Heart left ventricle (tissue), 16 donors: ENCODE measurements around the gene SHISA9. TPM values are rescaled to one million over a fixed set of nuclear protein-coding genes. Genes with fewer than 3 reads are reported as not detected.

Experiments
- ATAC-seq, 4 donors: fragments of 200-7000 bp; cut with Tn5 transposase; one replicate each; pipeline ENCODE4 v1.9.1; 2020 to 2022; ENCODE audit warnings: moderate library complexity in 4 of 4, mild to moderate bottlenecking in 3 of 4, moderate number of reproducible peaks in 1 of 4
- DNase-seq, 5 donors: peaks; one replicate each; pipeline ENCODE4 v3.0.0-alpha.2; 2020
- H3K27ac ChIP-seq, 12 donors: fragments of 200-600 bp; sonication (generic) in 4 of 12; one replicate each; pipeline versions ENCODE4 v1.5.0 to v1.8.0; 2016 to 2022; ENCODE audit warnings: mild to moderate bottlenecking in 2 of 12
- H3K27me3 ChIP-seq, 9 donors: fragments of 200-600 bp; sonication (generic) in 2 of 9; one replicate each; pipeline versions ENCODE4 v1.5.1 to v1.8.0; 2016 to 2022; ENCODE audit warnings: mild to moderate bottlenecking in 3 of 9
- H3K36me3 ChIP-seq, 9 donors: fragments of 200-600 bp; sonication (generic) in 2 of 9; one replicate each; pipeline versions ENCODE4 v1.5.0 to v1.8.0; 2018 to 2022; ENCODE audit warnings: mild to moderate bottlenecking in 2 of 9
- H3K4me1 ChIP-seq, 12 donors: fragments of 200-600 bp; sonication (generic) in 4 of 12; one replicate each; pipeline versions ENCODE4 v1.5.0 to v1.8.0; 2016 to 2022; ENCODE audit warnings: mild to moderate bottlenecking in 3 of 12
- H3K4me3 ChIP-seq, 12 donors: fragments of 200-600 bp; sonication (generic) in 4 of 12; one replicate each; pipeline versions ENCODE4 v1.5.0 to v1.8.0; 2017 to 2022; ENCODE audit warnings: mild to moderate bottlenecking in 9 of 12, moderate library complexity in 4 of 12
- H3K9me3 ChIP-seq, 12 donors: fragments of 200-600 bp; sonication (generic) in 4 of 12; one replicate each; pipeline versions ENCODE4 v1.5.0 to v1.8.0; 2016 to 2022; ENCODE audit warnings: mild to moderate bottlenecking in 1 of 12
- POLR2A ChIP-seq, 2 donors: fragments of 450-650 bp; IDR thresholded peaks; one replicate each; pipeline ENCODE4 v1.6.1; 2017; ENCODE audit warnings: antibody characterized with exemption in 2 of 2, mild to moderate bottlenecking in 2 of 2, moderate library complexity in 2 of 2
- WGBS, 4 donors: extraction: QIAGEN DNeasy Blood & Tissue Kit in 2 of 4; methylation state at CpG; one replicate each; pipeline versions ENCODE4 v1.1.5 to v1.1.7; 2013 to 2018; 5-methylcytosine and 5-hydroxymethylcytosine counted together
- intact Hi-C, 10 donors: fragments of 100-400 bp; cut with DNase I; formaldehyde crosslinking; loops; one replicate each; pipeline versions ENCODE4 v1.11.1 to v1.14.2; 2022
- polyA plus RNA-seq, 2 donors: library from polyadenylated mRNA; stranded (reverse); fragments of 200-250 nt; gene quantifications; one replicate each; pipeline ENCODE4 v1.2.3, GENCODE V29; 2013
- total RNA-seq, 9 donors: library from RNA; depleted of rRNA in 2 of 9; stranded (reverse); fragments of >200 nt in 2 of 9; fragmentation: NEBNext Ultra II Directional in 3 of 9; extraction: Animal tissue kit (Norgen Biotek cat#: 25700) in 3 of 9; gene quantifications; one replicate each; pipeline versions ENCODE4 v1.1.0 to v1.2.4, GENCODE V29; 2016 to 2023
- TF ChIP-seq, protein P1 (sequence below), 12 donors: fragments of 200-600 bp; sonication (generic) in 4 of 12; IDR thresholded peaks; one replicate each; pipeline versions ENCODE4 v1.5.0 to v1.8.0; 2018 to 2022; ENCODE audit warnings: antibody characterized with exemption in 12 of 12, mild to moderate bottlenecking in 5 of 12
- donor health status: ischemic (EF 13 %, LVEDD 7.1; RV severe dilation, severe dysfunction).
- donor health status: healthy with polysubstance abuse.
- donor health status: DM: no; HTN: yes; CAD: no.
- donor health status: DM: no; HTN: no; CAD: no.
- donor health status: ischemic (EF 25% LVEDD 6.9; RV normal size, moderate dysfunction).
- donor health status: ischemic (EF 25% LVEDD 5.7; RV mildly dilated, moderate dysfunction).
- donor health status: healthy.
- donor health status: DM: yes; HTN: yes; CAD: no.
- donor health status: ischemic (EF 35%, LVEDD 5.7; RV mildly dilated, moderate dysfunction).
- donor health status: nonischemic (EF 11% LVEDD 7.7; RV severe dilation, severe dysfunction).
- donor health status: DM: yes; HTN: yes; CAD: no.
- donor health status: PGD.
- donor health status: ischemic (EF 29% LVEDD 5.4; RV normal size, mild dysfunction).
- donor health status: nonischemic (EF 23%, LVEDD 6.1; RV moderate dilation, normal function).

SHISA9 gene
- total and polyA plus RNA-seq, 11 donors, result 0.08 to 0.83 (median 0.24) TPM; not detected in 1

DNA sequence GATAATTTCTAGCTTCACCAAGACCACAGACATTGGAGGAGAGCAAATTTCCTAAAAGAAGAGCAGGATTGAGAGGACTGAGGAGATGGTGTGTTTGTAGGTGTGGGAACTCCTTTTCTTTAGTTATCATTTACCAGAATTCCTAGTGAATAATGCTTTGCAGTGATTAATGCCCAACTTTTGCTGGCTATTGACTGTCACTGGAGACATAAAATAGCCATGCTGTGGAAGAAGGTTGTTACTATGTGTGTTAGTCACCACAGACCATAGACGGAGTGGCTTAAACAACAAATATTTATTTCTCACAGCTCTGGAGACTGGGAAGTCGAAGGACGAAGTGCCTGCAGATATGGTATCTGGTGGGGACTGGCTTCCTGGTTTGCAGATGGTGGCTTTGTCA lies 179.1 kb downstream of the SHISA9 start:
- Histone ChIP-seq H3K36me3 (no peaks in the 10 kb centered on the region), H3K4me1 (no peaks in the 10 kb centered on the region), H3K9me3 (no peaks in the 10 kb centered on the region), H3K27ac (no peak overlapping the region), H3K27me3 (peaks cover 0 to 26% (median 0%) of the 10 kb centered on the region in 9 donors), H3K4me3 (no peak overlapping the region)
- DNase-seq (no peak), ATAC-seq (no peak)
- TF ChIP-seq, protein P1, sequence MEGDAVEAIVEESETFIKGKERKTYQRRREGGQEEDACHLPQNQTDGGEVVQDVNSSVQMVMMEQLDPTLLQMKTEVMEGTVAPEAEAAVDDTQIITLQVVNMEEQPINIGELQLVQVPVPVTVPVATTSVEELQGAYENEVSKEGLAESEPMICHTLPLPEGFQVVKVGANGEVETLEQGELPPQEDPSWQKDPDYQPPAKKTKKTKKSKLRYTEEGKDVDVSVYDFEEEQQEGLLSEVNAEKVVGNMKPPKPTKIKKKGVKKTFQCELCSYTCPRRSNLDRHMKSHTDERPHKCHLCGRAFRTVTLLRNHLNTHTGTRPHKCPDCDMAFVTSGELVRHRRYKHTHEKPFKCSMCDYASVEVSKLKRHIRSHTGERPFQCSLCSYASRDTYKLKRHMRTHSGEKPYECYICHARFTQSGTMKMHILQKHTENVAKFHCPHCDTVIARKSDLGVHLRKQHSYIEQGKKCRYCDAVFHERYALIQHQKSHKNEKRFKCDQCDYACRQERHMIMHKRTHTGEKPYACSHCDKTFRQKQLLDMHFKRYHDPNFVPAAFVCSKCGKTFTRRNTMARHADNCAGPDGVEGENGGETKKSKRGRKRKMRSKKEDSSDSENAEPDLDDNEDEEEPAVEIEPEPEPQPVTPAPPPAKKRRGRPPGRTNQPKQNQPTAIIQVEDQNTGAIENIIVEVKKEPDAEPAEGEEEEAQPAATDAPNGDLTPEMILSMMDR (IDR thresholded peaks at IDR 0.05), result no peak
- TF ChIP-seq POLR2A (IDR thresholded peaks at IDR 0.05), result no peak
- intact Hi-C loops, result no loop called here
- WGBS, 4 donors, result 64 to 83% (median 75%) methylated on average over 3 of the region's 3 CpGs

DNA sequence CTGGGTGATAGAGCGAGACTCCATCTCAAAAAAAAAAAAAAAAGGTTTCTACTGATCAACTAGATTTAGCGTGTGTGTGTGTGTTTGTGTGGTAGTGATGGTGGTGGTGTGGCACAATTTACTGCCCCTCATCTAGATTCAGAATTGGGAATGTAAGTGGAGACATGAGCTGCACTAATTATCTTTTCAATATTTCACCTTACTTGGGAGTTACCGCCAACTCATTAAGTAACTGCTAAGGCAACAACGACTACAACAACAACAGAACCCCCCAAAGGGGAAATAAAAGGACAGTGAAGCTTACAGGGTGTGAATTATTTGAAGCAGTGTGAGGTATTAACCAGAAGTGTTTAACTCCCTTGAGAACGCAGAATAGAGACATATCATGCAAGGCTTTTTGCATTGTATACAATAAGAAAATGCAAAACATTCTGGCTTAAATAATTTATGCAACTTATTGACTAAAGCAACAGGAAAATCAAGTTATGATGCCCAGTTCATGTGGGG lies 180.5 kb downstream of the SHISA9 start:
- Histone ChIP-seq H3K36me3 (no peaks in the 10 kb centered on the region), H3K9me3 (peaks cover 0 to 2% (median 0%) of the 10 kb centered on the region in 12 donors), H3K27ac (no peak overlapping the region), H3K4me1 (no peaks in the 10 kb centered on the region), H3K27me3 (peaks cover 0 to 17% (median 0%) of the 10 kb centered on the region in 9 donors), H3K4me3 (no peak overlapping the region)
- no peak for TF ChIP-seq POLR2A (IDR thresholded peaks at IDR 0.05)
- TF ChIP-seq, protein P1 (IDR thresholded peaks at IDR 0.05), result no peak
- 79 to 83% (median 81%) methylated on average over 5 of the region's 5 CpGs for WGBS, 4 donors
- no peak for ATAC-seq
- no peak for DNase-seq
- intact Hi-C loops, result no loop called here

DNA sequence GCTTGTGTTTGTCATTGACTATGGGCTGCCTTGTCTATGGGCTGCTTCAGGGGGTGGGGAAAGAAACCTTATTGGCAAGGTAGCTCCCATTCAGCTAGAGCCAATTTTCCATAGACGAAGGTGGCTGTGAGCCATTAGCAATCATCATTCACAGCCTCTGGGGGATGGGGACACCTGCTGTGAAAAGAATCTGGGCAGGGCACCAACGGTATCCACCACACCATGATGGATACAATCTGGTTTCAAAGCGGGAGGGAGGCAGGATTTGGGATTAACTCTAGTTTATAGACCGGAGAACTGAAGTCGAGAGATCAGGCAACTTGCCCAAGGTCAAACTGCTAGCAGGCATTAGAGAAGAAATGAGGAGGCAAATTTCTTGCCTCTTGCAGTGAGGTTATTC lies 182.3 kb downstream of the SHISA9 start:
- H3K27ac ChIP-seq, result no peak overlapping the region
- DNase-seq (no peak), ATAC-seq (no peak)
- H3K4me3 ChIP-seq, result no peak overlapping the region
- peaks cover 0 to 5% (median 0%) of the 10 kb centered on the region in 12 donors for H3K9me3 ChIP-seq
- no peaks in the 10 kb centered on the region for H3K4me1 ChIP-seq
- WGBS, 4 donors, result 41 to 56% (median 55%) methylated on average over 5 of the region's 5 CpGs
- no peak for TF ChIP-seq POLR2A (IDR thresholded peaks at IDR 0.05)
- TF ChIP-seq, protein P1 (IDR thresholded peaks at IDR 0.05), result no peak
- peaks cover 0 to 4% (median 0%) of the 10 kb centered on the region in 9 donors for H3K27me3 ChIP-seq
- intact Hi-C loops, result no loop called here
- H3K36me3 ChIP-seq, result no peaks in the 10 kb centered on the region

DNA sequence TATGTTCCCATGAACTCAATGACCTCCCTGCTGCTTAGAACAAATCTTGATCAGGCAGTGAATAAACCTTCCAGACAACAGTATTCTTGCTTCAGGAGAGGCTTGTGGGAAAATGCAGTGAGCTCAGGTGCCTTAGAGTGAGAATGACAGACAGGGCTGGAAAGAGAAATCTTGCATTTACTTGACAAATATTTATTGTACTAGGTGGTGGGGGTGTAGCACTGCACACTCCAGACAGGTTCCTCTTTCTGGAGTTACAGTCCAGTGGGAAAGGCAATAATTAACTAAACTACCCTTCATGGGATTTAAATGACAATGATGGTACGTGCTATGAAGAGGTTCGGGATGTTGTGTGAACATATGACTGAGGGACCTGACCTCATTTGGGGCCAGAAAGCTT lies 182.9 kb downstream of the SHISA9 start:
- WGBS, 4 donors, result 56 to 78% (median 69%) methylated on average over 2 of the region's 2 CpGs
- Histone ChIP-seq H3K4me1 (no peaks in the 10 kb centered on the region), H3K27ac (no peak overlapping the region), H3K4me3 (no peak overlapping the region), H3K27me3 (no peaks in the 10 kb centered on the region), H3K9me3 (peaks cover 0 to 5% (median 0%) of the 10 kb centered on the region in 12 donors), H3K36me3 (no peaks in the 10 kb centered on the region)
- TF ChIP-seq POLR2A (IDR thresholded peaks at IDR 0.05), result no peak
- TF ChIP-seq, protein P1 (IDR thresholded peaks at IDR 0.05), result no peak
- no peak for DNase-seq
- intact Hi-C loops, result no loop called here
- no peak for ATAC-seq
